Occipital lobe (tissue), 2 donors: ENCODE results near the gene CCDC28A. TPM values are rescaled to one million over a fixed set of nuclear protein-coding genes. Genes with fewer than 3 reads are reported as not detected.

Experiments
- DNase-seq: peaks from one replicate; lab custom pipeline; 2025; lab: John Stamatoyannopoulos, UW
- total RNA-seq: library from RNA; depleted of rRNA; stranded (reverse); fragments of >200 nt; gene quantifications from one replicate; pipeline ENCODE4 v1.2.3, GENCODE V29; 2014

The CCDC28A gene
- total RNA-seq, 1 donor from 2014 or later = 10.3 TPM

DNA sequence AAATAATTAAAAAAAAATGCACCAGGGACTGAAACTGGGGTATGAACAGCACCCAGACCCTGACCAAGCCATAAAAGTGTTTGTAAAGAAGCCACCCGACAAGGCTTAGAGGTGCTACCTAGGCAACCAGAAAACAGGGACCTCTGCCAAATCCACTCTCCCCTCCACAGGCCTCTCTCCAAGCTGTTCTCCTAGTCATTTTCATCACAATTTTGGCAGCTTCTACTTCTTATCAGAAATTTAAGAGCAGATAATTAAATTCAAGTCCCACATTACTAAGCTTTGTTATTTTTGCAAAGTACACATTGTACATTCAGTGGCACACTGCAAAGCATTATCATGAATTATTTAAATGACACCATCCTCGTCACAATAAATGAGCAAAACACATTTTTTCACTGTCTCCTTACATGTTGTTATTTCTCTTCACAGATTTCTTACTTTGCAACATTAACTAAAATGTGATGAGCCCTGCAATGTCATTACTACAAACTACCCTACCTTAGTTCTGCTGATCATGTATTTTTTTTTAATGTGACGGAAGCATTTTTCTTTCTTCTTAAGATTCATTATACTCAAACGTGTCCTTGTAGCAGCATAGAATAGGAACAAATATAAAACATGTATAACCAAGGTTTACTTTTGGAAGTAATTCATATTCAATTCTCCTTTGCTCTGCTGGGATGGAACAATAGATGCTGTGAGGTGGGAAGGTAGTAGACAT, 60.4 kb downstream of the CCDC28A start:
- no peak for DNase-seq

DNA sequence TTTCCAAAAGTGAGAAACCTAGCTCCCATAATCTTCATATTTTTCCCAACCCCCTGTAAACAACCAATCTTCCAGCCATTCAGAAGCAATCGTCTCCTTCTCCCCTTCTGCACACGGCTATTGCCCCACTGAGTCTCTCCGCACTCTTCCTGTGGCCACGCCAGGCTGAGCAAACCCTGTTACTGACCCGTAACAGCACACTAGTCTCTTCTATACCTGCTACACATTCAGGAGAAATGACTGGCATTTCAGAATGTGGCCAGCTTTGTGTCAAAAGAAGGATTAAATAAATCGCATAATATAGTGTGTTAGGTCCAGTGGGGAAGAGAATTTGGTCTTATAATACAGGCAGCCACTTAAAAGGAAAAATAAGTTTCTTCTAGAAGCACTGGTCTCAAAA, 63.7 kb downstream of the CCDC28A start:
- DNase-seq = no peak

Other genes starting within 250 kb of the CCDC28A start
- 0.31 TPM for gene ECT2L, start 22.3 kb downstream of the CCDC28A start, total RNA-seq
- gene REPS1, start 214.5 kb downstream of the CCDC28A start, total RNA-seq = 146 TPM